GM12878 (cell line): Measurements from ENCODE around the gene TMPRSS9. TPM values are rescaled to one million over a fixed set of nuclear protein-coding genes. Genes with fewer than 3 reads are reported as not detected.
A peak's percentile ranks its signal among the peaks of the same experiment; 100 is the strongest.
"Not testable (repeated sequence)": the region's sequence is repeated elsewhere in the genome, so short reads cannot be mapped to it uniquely, and the experiment has no call there.

ENCODE experiments used
- ATAC-seq: fragments of 200-7000 bp; cut with Tn5 transposase; 3 replicates; pipeline ENCODE4 v1.9.1; 2020; ENCODE audit warnings: mild to moderate bottlenecking, moderate library complexity
- BruUV-seq: library from RNA; stranded (reverse); fragments of 400-500 nt; replicated peaks from 2 replicates; lab custom pipeline; 2021; lab: Mats Ljungman, UMichigan
- CTCF ChIA-PET: fragments of 300-600 bp; sonication (Branson Sonifier 250); formaldehyde crosslinking; extraction: SDS; loops from one replicate; lab custom pipeline; 2021; ENCODE audit warnings: inconsistent platforms; lab: Yijun Ruan, JAX
- POLR2A ChIA-PET: fragments of 350-600 bp; formaldehyde crosslinking; extraction: SDS; loops from one replicate; lab custom pipeline; 2021; ENCODE audit warnings: inconsistent platforms; lab: Charles Lee
- RAD21 ChIA-PET: fragments of 300-600 bp; sonication (Branson Sonifier 250); formaldehyde crosslinking; loops from one replicate; lab custom pipeline; 2023; ENCODE audit warnings: antibody characterized with exemption; ENCODE audit not compliant: unreplicated experiment; lab: Charles Lee
- SMC1A ChIA-PET: fragments of 300-600 bp; sonication (Branson Sonifier 250); formaldehyde crosslinking; loops from one replicate; lab custom pipeline; 2023; ENCODE audit not compliant: unreplicated experiment, uncharacterized antibody; lab: Charles Lee
- DNase-seq: peaks from one replicate; pipeline ENCODE4 v3.0.0-alpha.2; 2011; ENCODE audit warnings: low read depth, low spot score
- FAIRE-seq: peaks from 3 replicates; lab custom pipeline; 2011; peaks lifted over from hg19 to GRCh38; lab: Jason Lieb, UNC
- H2AFZ ChIP-seq: 2 replicates; pipeline ENCODE4 v1.6.0; 2011; ENCODE audit warnings: low read depth, low read length, control low read depth; ENCODE audit not compliant: control insufficient read depth
- H3K27ac ChIP-seq: 2 replicates; pipeline ENCODE4 v1.5.1; 2011; ENCODE audit warnings: control low read depth; ENCODE audit not compliant: control insufficient read depth, insufficient read depth
- H3K27me3 ChIP-seq, 2 experiments: replicated peaks in 1 of 2; 2 replicates each; pipeline versions ENCODE4 v1.6.0 to v1.6.1; 2011; ENCODE audit warnings: low read length in 1 of 2; ENCODE audit not compliant: control insufficient read depth in 2 of 2, insufficient read depth in 2 of 2
- H3K36me3 ChIP-seq, 2 experiments: 2 replicates each; pipeline ENCODE4 v1.5.1; 2011; ENCODE audit warnings: low read length in 1 of 2; ENCODE audit not compliant: control insufficient read depth in 2 of 2, insufficient read depth in 2 of 2
- H3K4me1 ChIP-seq: 2 replicates; pipeline ENCODE4 v1.6.1; 2011; ENCODE audit warnings: mild to moderate bottlenecking, low read length, moderate library complexity, mixed read lengths; ENCODE audit not compliant: control insufficient read depth, insufficient read depth
- H3K4me2 ChIP-seq: 2 replicates; pipeline ENCODE4 v1.6.0; 2011; ENCODE audit warnings: control low read depth; ENCODE audit not compliant: control insufficient read depth, insufficient read depth
- H3K4me3 ChIP-seq: fragments of 200-600 bp; sonication (generic); 2 replicates; pipeline ENCODE4 v1.5.1; 2016
- H3K79me2 ChIP-seq: 2 replicates; pipeline ENCODE4 v1.6.0; 2011; ENCODE audit warnings: low read length; ENCODE audit not compliant: control insufficient read depth, insufficient read depth
- H3K9ac ChIP-seq: 2 replicates; pipeline ENCODE4 v1.8.0; 2011; ENCODE audit warnings: low read length, control low read depth, mixed read lengths; ENCODE audit not compliant: control insufficient read depth, insufficient read depth
- H3K9me3 ChIP-seq: replicated peaks from 3 replicates; pipeline ENCODE4 v1.5.1; 2011; ENCODE audit warnings: mild to moderate bottlenecking, low read length; ENCODE audit not compliant: control insufficient read depth, insufficient read depth
- H4K20me1 ChIP-seq: 2 replicates; pipeline ENCODE4 v1.6.0; 2011; ENCODE audit not compliant: control insufficient read depth, insufficient read depth
- CBFB ChIP-seq: IDR thresholded peaks from 2 replicates; pipeline ENCODE4 v1.6.1; 2016; ENCODE audit warnings: antibody characterized with exemption, low read depth
- CBX3 ChIP-seq: fragments of 200-600 bp; sonication (generic); IDR thresholded peaks from 2 replicates; pipeline ENCODE4 v1.6.1; 2016; ENCODE audit warnings: low read depth, borderline replicate concordance
- CREB1 ChIP-seq: IDR thresholded peaks from 2 replicates; pipeline ENCODE4 v1.6.1; 2012; ENCODE audit warnings: low read depth, mild to moderate bottlenecking, inconsistent platforms
- DPF2 ChIP-seq: fragments of 450-650 bp; IDR thresholded peaks from 2 replicates; pipeline ENCODE4 v1.6.1; 2017; ENCODE audit warnings: mild to moderate bottlenecking
- EED ChIP-seq: sonication (generic); IDR thresholded peaks from 2 replicates; pipeline ENCODE4 v1.6.1; 2016; ENCODE audit warnings: antibody characterized with exemption, low read depth
- EZH2 ChIP-seq: IDR thresholded peaks from 2 replicates; pipeline ENCODE4 v1.6.1; 2012; ENCODE audit warnings: low read depth, mild to moderate bottlenecking, control low read depth, inconsistent platforms, low read length, borderline replicate concordance; ENCODE audit not compliant: control insufficient read depth
- FOXM1 ChIP-seq: IDR thresholded peaks from 2 replicates; pipeline ENCODE4 v1.6.1; 2012; ENCODE audit warnings: low read depth, mild to moderate bottlenecking, inconsistent platforms, low read length, moderate library complexity
- IKZF1 ChIP-seq: fragments of 450-650 bp; conservative IDR thresholded peaks from 2 replicates; pipeline ENCODE4 v1.6.1; 2017; ENCODE audit warnings: antibody characterized with exemption, mild to moderate bottlenecking
- JUNB ChIP-seq: IDR thresholded peaks from 2 replicates; pipeline ENCODE4 v1.6.1; 2016; ENCODE audit warnings: antibody characterized with exemption, mild to moderate bottlenecking
- KLF5 ChIP-seq: fragments of 450-650 bp; IDR thresholded peaks from 2 replicates; pipeline ENCODE4 v1.6.1; 2014; ENCODE audit warnings: mild to moderate bottlenecking; ENCODE audit not compliant: partially characterized antibody
- MTA3 ChIP-seq: IDR thresholded peaks from 2 replicates; pipeline ENCODE4 v1.6.1; 2012; ENCODE audit warnings: low read length, inconsistent platforms, borderline replicate concordance
- NFIC ChIP-seq: IDR thresholded peaks from 2 replicates; pipeline ENCODE4 v1.6.1; 2012; ENCODE audit warnings: low read depth, mild to moderate bottlenecking, inconsistent platforms, low read length, moderate library complexity
- NFYB ChIP-seq: IDR thresholded peaks from 2 replicates; pipeline ENCODE4 v1.6.1; 2011; ENCODE audit warnings: low read depth, mild to moderate bottlenecking, low read length, improper control_type of control experiment, moderate library complexity; ENCODE audit not compliant: insufficient read depth
- ZBED1 ChIP-seq: IDR thresholded peaks from 2 replicates; pipeline ENCODE4 v1.6.1; 2016; ENCODE audit warnings: borderline replicate concordance
- WGBS: methylation state at CpG from one replicate; pipeline ENCODE4 v1.1.6; 2016; ENCODE audit warnings: low lambda C conversion rate; ENCODE audit not compliant: insufficient replicate concordance, insufficient coverage; ENCODE audit errors: missing lambda C conversion rate; 5-methylcytosine and 5-hydroxymethylcytosine counted together
- in situ Hi-C: fragments of 300-500 bp; cut with MboI; formaldehyde crosslinking; loops from 9 replicates; pipeline ENCODE4 v1.14.3; 2018; ENCODE audit warnings: mixed read lengths
- intact Hi-C: fragments of 100-400 bp; cut with micrococcal nuclease; formaldehyde crosslinking; loops from one replicate; pipeline ENCODE4 v1.14.2; 2022; ENCODE audit not compliant: unreplicated experiment
- polyA plus RNA-seq, 11 experiments: library from polyadenylated mRNA; depleted of rRNA in 4 of 11; unstranded in 6 of 11; stranded (reverse) in 5 of 11; fragments of >200 nt; fragmentation: Nextera tagmentation in 4 of 11; fragmentation: Illumina TruSeq in 1 of 11; extraction: Ambion mirVana in 4 of 11; extraction: Trizol in 1 of 11; gene quantifications; 1 replicate in 1 of 11; 2 replicates in 10 of 11; pipeline versions ENCODE4 v1.2.1 to v1.2.3, GENCODE V29; 2011 to 2016; ENCODE audit warnings: inconsistent platforms in 2 of 11, missing spikeins in 2 of 11, low read depth in 1 of 11
- total RNA-seq, 4 experiments: library from RNA; depleted of rRNA in 3 of 4; stranded (reverse); fragments of >200 nt in 3 of 4; fragmentation: Illumina TruSeq in 1 of 4; extraction: Trizol in 1 of 4; gene quantifications; 2 replicates each; pipeline versions ENCODE4 v1.2.1 to v1.2.3, GENCODE V29; 2013 to 2021
- TF ChIP-seq, protein P1 (sequence below): IDR thresholded peaks from 2 replicates; pipeline ENCODE4 v1.6.1; 2012; ENCODE audit warnings: low read length, inconsistent platforms
- TF ChIP-seq, protein P2 (sequence below): fragments of 450-650 bp; IDR thresholded peaks from 2 replicates; pipeline ENCODE4 v1.6.1; 2017; ENCODE audit warnings: mild to moderate bottlenecking, moderate library complexity
- TF ChIP-seq, protein P3 (sequence below): IDR thresholded peaks from 2 replicates; pipeline ENCODE4 v1.6.1; 2011; ENCODE audit warnings: low read depth, low read length, improper control_type of control experiment, borderline replicate concordance

The TMPRSS9 gene
- total and polyA plus RNA-seq, 10 of the 15 experiments (the other 5 are each of a cell fraction or from before 2014, with no cell fraction given), result 0.24 TPM; not detected in 9

DNA sequence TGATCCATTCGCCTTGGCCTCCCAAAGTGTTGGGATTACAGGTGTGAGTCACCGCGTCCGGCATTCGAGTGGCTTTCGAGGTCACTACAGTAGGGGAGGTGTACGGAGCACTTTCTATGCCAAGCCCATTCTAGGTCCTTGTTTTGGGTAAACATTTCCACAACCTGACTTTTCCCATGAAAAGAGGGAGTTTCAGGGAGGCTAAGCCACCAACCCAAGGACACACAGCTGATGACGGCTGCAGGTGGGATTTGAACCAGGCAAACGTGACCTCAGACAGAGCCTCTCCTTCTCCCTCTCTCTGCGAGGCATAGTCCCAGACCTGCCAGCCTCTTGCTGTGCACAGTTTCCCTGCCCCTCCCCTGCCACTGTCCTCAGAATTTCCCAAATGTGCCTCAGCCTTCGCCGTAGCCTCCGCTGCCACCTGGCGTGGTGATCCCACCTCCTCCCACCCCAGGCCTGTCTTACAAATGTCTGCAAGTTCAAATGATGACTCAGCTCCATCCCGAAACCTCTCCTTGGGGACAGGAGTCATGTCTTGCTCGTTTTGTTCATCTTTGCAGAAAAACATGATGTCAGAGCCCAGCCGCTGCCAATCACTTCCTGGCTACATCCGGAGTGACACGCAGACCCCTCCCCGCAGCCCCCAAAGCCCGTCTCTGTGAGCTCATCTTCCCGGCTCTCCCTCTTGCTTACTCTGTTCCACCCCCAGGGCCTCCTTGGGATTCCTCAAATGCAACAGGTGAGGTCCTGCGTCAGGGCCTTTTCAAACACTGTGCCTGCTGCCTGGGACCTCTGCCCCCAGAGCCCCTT, 109.2 kb downstream of the TMPRSS9 start (continued):
- no peak for TF ChIP-seq CBX3
- peak; percentile 40; the same call in 1 of the 2 replicates for TF ChIP-seq FOXM1
- peak; percentile 94 for TF ChIP-seq EED
- no peak for TF ChIP-seq CBFB
- no peak for TF ChIP-seq KLF5
- TF ChIP-seq JUNB, result peak; percentile 55
- peak; percentile 86 for TF ChIP-seq CREB1
- TF ChIP-seq, protein P1, sequence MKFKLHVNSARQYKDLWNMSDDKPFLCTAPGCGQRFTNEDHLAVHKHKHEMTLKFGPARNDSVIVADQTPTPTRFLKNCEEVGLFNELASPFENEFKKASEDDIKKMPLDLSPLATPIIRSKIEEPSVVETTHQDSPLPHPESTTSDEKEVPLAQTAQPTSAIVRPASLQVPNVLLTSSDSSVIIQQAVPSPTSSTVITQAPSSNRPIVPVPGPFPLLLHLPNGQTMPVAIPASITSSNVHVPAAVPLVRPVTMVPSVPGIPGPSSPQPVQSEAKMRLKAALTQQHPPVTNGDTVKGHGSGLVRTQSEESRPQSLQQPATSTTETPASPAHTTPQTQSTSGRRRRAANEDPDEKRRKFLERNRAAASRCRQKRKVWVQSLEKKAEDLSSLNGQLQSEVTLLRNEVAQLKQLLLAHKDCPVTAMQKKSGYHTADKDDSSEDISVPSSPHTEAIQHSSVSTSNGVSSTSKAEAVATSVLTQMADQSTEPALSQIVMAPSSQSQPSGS, result peak; percentile 11; the same call in 1 of the 2 replicates
- no peak for TF ChIP-seq EZH2
- TF ChIP-seq IKZF1, result peak; percentile 64
- peak; percentile 52; the same call in 1 of the 2 replicates for TF ChIP-seq ZBED1
- no peak for TF ChIP-seq DPF2
- no peak for TF ChIP-seq NFYB
- TF ChIP-seq, protein P2, sequence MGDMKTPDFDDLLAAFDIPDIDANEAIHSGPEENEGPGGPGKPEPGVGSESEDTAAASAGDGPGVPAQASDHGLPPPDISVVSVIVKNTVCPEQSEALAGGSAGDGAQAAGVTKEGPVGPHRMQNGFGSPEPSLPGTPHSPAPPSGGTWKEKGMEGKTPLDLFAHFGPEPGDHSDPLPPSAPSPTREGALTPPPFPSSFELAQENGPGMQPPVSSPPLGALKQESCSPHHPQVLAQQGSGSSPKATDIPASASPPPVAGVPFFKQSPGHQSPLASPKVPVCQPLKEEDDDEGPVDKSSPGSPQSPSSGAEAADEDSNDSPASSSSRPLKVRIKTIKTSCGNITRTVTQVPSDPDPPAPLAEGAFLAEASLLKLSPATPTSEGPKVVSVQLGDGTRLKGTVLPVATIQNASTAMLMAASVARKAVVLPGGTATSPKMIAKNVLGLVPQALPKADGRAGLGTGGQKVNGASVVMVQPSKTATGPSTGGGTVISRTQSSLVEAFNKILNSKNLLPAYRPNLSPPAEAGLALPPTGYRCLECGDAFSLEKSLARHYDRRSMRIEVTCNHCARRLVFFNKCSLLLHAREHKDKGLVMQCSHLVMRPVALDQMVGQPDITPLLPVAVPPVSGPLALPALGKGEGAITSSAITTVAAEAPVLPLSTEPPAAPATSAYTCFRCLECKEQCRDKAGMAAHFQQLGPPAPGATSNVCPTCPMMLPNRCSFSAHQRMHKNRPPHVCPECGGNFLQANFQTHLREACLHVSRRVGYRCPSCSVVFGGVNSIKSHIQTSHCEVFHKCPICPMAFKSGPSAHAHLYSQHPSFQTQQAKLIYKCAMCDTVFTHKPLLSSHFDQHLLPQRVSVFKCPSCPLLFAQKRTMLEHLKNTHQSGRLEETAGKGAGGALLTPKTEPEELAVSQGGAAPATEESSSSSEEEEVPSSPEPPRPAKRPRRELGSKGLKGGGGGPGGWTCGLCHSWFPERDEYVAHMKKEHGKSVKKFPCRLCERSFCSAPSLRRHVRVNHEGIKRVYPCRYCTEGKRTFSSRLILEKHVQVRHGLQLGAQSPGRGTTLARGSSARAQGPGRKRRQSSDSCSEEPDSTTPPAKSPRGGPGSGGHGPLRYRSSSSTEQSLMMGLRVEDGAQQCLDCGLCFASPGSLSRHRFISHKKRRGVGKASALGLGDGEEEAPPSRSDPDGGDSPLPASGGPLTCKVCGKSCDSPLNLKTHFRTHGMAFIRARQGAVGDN, result peak; percentile 36; the same call in 1 of the 2 replicates
- TF ChIP-seq MTA3, result 0 out of 2 replicates have a peak, but pooled peaks have one; percentile 44
- TF ChIP-seq NFIC, result peak; percentile 43; the same call in 1 of the 2 replicates
- TF ChIP-seq, protein P3, sequence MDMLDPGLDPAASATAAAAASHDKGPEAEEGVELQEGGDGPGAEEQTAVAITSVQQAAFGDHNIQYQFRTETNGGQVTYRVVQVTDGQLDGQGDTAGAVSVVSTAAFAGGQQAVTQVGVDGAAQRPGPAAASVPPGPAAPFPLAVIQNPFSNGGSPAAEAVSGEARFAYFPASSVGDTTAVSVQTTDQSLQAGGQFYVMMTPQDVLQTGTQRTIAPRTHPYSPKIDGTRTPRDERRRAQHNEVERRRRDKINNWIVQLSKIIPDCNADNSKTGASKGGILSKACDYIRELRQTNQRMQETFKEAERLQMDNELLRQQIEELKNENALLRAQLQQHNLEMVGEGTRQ, result no peak

DNA sequence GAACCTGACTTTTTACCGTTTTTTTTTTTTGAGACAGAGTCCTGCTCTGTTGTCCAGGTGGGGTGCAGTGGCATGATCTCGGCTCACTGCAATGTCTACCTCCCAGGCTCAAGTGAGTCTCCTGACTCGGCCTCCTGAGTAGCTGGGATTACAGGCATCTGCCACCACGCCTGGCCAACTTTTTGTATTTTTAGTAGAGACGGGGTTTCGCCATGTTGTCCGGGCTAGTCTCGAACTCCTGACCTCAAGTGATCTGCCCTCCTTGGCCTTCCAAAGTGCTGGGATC, 109.8 kb downstream of the TMPRSS9 start:
- not testable (repeated sequence) for H3K9ac ChIP-seq, ATAC-seq, H3K27me3 ChIP-seq, H3K4me1 ChIP-seq, H3K36me3 ChIP-seq, H3K79me2 ChIP-seq, H3K4me2 ChIP-seq, BruUV-seq, DNase-seq, H3K9me3 ChIP-seq, H4K20me1 ChIP-seq, H2AFZ ChIP-seq, FAIRE-seq, H3K4me3 ChIP-seq, H3K27ac ChIP-seq
- WGBS, result 55% methylated on average over 8 of the region's 8 CpGs
- ChIA-PET SMC1A (interaction anchor here (0.8 to 1.4 kb wide), 3 partner anchors 8 to 151 kb away, joined by 3 to 5 read pairs (median 4); no protein-coding TSS in a partner anchor), POLR2A (interaction anchor here (0.6 to 1.6 kb wide), 5 partner anchors 34 to 309 kb away, joined by 3 to 4 read pairs (median 3); no protein-coding TSS in a partner anchor), CTCF (interaction anchor here (0.6 to 1.7 kb wide), 4 partner anchors 91 to 563 kb away, joined by 3 to 7 read pairs (median 3); no protein-coding TSS in a partner anchor), RAD21 (interaction anchor here (1.3 to 2.5 kb wide), 4 partner anchors 130 to 149 kb away, joined by 3 to 11 read pairs (median 3); no protein-coding TSS in a partner anchor)
- in situ Hi-C loops (loop anchor here (5.0 kb wide), 2 partner anchors 142 to 282 kb away; no protein-coding TSS in a partner anchor), intact Hi-C loops (loop anchor here (10.0 kb wide), 1 partner anchor 275 kb away; the partner anchor contains the start of gene SLC39A3)
